Central memory CD4-positive, alpha-beta T cell (primary cell): Measurements from ENCODE around the gene DNAH9.

Source experiments
- DNase-seq: peaks from one replicate; pipeline ENCODE4 v3.0.0; 2022

The DNAH9 gene

GRCh38 chr17:11780621-11781020 lies 182.4 kb downstream of the DNAH9 start:
- no peak for DNase-seq

DNA sequence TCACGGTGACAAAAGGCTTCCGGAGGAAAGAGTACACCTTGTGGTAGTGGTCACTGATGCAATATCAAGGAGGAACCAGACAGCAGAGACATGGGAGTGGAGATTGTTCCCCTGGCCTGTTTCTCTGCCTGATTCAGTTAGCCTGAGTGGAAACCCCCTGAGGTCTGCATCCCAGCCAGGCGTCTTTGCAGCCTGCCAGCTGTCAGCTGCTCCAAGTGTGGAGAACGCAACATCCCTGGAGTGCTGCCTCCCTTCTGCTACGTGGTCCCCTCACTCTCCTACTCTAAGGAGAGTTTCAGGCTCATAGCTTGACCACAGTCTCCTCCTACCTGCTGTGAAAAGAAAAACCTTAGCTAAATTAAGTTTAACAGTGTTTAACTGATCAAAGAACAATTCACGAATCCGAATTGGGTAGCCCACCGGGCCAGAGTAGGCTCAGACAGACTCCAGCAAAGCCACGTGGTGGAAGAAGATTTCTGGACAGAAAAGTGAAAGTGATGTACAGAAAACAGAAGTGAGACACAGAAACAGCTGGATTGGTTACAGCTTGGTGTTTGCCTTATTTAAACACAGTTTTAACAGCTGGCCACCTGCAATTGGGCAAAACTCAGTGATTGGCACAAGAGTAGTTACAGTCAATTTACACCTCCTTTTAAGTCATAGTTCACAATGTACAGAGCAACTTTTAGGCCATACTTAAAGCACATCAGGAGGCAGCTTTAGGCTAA lies 188.6 kb downstream of the DNAH9 start:
- DNase-seq: no peak

DNA sequence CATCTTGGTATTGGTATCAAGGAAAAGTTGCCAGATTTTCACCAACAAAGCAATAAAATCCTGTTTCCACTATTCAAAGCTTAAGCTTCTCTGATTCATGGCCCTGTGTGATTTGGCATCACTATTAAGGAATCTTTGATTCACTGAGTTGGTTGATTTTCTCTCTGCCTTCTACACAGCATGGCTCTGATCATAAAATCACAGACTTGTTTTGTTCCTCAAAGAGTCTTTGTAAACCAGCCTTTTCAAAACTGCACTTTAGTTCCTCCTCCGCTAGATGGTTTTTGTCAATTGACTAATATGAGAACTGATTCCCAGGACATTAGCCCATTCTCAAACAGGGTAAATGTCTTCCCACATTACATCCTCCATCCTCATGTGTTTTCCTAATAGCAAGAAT lies 197.6 kb downstream of the DNAH9 start:
- no peak for DNase-seq

GRCh38 chr17:11797803-11798202 lies 199.5 kb downstream of the DNAH9 start:
- no peak for DNase-seq

DNA sequence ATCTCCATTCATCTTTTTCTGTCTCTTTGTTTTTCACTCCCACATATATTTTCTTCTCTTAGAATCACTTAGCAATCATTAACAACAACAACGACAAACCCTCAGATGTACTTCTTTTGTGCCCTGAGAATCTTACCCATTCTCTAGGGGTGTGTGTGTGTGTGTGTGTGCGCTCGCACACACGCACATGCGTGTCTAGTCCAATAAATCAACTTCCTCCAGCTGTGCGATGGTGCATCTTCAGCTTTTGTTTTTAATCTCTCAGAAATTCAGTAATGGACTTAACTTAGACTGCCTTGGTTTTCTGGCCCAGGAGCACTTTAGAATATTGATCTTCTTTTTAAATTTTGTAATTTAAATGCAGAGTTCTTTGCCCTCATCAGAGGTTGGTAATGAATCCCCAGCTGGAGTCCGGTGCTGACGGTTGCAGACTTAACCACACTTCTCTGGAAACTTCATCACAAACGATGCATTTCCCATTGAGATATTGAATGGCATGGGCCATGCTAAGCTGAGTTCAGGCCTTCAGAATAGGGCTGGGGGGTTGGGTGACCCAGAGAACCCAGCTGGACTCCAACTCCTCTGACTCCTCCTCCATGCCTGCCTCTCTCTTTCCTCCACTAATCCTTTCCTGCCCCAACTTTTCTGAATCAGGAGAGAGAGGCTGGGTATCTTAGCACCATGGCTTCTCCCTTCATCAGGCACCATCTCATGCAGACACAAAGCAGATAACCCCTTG lies 205.1 kb downstream of the DNAH9 start:
- DNase-seq: no peak

DNA sequence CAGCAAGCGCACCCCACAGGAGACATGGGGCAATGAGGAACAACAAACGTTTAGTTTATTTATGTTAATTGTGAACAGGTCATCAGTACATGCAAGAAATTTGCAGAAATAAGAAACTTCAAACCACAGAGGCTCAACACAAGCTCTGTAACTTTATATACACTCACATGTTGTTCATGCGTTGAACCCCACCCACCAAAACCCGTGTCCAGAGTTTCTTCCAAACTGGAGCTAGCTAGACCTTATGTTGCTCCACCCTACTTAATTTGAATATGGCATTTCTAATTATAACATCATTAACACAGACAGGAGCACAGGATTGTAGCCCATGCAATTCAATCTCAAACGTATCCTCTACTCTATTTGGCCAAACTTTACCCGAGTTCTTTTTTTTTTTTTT lies 206.9 kb downstream of the DNAH9 start:
- no peak for DNase-seq

DNA sequence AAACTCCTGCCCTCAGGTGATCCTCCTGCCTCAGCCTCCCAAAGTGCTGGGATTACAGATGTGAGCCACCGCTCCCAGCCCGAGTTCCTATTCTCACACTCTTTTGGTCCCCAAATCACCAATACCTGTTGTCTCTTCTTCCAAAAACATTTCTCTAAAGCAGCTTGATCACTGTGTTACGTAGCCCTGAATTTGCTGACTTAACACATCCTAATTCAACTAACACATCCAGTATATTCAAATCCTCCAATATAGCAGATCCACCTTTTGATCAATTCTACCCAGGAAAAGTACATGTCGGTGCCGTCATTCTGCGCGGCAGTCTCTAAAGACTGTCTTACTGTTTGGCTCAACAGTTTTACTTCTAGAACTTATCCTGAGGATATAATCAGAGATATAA lies 207.7 kb downstream of the DNAH9 start:
- DNase-seq: no peak

DNA sequence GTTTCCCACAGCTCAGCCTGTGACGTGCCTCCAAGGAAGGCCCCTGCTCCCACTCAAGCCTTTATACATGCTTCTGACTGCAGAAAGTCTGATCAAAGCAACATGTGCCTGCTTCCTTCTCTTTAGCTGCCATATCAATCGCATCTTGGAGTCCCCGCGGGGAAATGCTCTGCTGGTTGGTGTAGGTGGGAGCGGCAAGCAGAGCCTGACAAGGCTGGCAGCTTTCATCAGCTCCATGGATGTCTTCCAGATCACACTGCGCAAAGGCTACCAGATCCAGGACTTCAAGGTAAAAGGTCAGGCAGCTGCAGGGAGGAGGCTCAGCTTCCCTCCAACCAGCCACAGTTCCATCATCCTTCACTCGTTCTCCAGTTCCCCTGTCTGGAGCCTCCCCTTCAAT lies 209.3 kb downstream of the DNAH9 start:
- DNase-seq: no peak

DNA sequence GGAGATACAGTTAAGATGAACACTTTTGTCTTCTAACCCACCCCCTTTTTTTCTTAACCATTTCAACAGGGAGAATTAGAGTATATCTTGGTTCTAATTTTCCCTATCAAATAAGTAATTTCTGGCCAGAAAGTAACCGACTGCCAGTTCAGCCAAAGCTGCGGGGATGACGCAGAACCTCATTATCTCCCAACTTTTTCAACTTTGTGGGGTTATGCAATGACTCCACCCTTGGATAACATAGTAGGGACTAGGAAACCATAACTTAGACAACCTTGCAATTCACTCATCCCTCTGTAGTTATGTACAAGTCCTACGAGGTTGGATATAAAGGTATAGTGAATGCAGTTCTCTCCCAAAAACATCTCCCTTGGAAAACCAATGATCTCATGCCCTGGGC lies 215.0 kb downstream of the DNAH9 start:
- DNase-seq: no peak

DNA sequence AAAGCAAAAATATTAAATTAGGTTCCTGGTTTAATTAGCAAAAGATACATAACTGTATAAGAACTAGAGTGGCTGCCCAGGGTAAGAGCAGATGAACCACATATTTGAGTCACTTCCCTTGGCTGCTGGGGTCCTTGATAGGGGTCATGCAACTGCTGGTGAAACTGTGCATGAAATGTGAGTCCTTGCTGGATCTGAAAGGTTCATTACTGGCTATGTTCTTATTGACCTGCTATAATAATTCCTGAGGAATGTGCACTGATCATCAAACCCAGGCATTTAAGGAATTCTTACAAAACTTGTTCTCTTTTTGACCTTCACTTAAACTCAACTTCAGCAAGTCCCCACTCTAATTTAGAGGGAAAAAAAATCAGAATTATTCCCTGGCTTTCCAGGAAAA lies 215.6 kb downstream of the DNAH9 start:
- DNase-seq: no peak

GRCh38 chr17:11814655-11815262 lies 216.5 kb downstream of the DNAH9 start:
- DNase-seq: no peak

DNA sequence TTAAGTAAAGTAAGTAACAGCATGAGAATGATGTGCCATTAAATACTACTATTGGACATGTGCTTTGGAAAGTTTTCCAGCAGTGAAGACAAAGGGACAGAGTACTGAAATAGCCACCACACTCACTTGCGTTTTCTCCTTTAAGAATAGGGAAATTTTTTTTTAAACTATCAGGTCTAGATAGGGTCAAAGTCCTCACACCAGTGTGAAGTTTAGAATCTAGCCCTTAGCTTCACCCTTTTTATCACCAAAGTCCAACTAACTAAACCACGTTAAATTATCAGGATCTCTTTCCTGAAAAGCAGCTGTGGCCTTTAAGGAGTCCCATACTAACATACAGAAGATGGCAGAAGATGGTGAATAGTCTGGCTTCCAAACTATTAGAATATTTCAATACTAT lies 218.1 kb downstream of the DNAH9 start:
- no peak for DNase-seq

DNA sequence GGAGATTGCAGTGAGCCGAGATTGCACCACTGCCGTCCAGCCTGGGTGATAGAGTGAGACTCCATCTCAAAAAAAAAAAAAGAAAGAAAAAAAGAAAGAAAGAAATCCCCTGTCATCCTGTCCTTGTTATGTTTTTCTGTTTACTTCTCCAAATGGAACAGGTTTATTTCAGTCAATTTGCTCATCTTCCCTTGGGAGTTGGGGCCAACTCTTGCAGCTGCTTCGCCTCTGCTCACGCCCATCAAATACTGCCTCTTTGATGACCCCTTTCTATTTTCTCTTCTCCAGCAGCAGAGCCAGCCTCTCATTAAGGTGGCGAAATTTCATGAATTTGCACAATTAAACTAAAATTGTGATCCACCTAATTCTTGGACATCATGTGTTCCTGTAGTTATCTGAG lies 225.6 kb downstream of the DNAH9 start:
- no peak for DNase-seq

DNA sequence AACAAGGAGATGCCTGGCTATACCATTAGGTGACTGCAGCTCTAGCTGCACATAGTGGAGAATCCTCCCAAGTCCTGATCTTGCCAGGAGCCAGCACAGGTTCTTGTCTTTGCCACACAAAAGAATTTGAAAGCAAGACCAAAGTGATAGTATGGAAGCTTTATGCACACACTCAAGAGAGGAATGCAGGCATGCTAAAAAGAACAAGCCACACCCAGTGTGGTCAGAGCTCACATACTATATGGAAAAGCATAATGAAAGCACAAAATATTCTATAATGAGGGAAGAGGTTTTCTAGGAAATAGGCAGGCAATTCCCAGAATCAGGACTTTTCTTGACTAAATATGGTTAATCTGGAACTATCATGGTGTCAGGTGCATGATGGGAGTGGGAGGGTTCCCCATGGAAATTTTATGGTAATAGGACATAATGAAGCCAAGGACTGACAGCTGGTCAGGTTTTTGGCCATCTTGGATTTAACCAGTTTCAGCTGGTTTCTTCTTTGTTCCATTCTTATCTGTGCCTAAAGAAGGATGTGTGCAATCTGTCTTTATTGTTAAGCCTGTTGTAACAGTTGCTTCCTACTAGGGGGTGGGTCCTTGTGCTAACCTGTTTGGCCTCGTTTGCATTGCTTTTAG lies 227.4 kb downstream of the DNAH9 start:
- no peak for DNase-seq

DNA sequence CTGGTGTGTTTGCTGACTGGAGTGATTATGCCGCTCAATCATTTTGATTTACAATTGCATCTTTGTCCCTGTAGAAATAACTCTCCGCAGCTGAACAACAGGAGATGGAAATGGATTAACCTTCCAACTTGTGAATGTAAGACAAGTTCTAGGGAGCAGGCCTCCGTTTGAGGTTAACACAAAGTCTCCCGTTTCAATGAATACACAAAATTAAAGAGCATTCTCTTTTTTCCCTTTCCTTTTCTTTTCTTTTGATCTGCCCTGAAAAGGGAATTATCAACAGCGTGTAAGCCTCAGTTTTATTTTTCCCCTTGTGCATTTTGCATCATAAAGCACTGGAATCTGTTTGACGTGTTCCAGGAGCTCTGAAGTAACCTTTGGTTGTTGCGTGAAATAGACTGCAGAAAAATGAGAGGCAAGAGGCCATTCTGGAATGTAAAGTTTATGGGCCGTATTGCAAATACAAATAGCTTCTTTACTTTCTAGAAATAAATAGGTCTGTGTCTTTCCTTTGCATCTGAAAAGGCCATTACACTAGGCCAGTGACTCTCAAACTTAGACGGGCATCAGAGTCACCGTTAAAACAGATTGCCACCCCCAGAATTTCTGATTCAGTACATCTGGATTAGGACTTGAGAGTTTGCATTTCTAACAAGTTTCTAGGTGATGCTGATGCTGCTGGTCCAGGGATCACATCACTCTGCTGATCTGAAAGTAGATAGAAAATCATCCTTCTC lies 234.3 kb downstream of the DNAH9 start:
- DNase-seq: no peak

DNA sequence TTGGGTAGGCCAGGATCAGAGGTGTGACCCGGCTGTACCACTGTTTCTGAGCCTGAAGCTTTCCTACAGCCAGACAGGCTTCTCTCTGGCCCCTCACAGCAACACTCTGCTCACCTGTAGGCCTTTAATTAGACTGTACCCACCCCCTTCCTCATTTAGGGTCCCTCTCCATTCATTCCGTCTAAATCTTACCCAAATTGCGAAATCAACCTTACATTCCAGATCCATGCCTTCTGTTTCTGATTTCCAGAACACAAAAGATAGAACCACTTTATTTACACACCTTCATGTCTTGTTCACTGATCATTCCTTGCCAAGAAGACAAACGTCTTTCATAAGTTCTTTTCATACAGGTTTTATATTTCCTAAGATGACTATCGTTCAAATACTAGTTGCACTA lies 238.2 kb downstream of the DNAH9 start:
- no peak for DNase-seq

GRCh38 chr17:11840052-11840451 lies 241.8 kb downstream of the DNAH9 start:
- no peak for DNase-seq

DNA sequence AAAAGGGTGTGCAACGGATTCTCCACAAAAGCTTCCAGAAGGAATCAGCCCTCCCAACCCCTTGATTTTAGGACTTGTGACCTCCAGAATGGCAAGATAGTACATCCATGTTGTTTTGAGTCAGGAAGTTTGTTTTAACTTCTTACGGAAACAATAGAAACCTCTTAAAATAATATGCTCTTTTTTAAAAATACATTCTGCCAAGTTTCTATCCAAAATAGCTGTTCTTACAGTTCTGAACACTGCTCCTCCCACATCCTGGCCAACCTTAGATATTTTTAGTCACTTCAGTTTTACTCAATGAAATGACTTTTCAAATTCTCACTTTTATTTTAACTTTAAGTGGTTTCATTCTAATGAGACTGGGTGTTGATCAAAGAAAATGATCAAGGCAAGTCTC lies 242.6 kb downstream of the DNAH9 start:
- DNase-seq: no peak

- no peak for DNase-seq
Measured at GRCh38 chr17:11848330-11848729, 250.1 kb downstream of the DNAH9 start.

- DNase-seq: no peak
Measured at GRCh38 chr17:11852231-11852630, 254.0 kb downstream of the DNAH9 start.

DNA sequence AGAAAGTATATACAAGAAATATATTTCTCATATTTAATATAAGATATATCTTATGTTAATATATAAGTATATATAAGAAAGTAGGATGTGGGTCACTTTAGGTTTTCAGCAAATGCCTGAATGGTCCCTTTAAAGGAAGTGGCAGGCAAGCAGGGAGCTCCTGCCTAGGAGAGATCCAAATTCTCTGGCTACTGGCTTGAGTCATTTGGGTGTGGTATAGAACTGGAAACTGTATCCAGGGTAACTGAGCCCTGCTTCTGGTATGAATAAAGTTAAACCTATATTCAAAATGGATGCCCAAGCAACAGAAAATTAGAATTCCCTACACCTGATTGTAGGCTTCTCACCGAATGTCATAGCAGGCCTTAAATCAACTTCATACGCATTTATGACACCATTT lies 254.6 kb downstream of the DNAH9 start:
- no peak for DNase-seq

DNA sequence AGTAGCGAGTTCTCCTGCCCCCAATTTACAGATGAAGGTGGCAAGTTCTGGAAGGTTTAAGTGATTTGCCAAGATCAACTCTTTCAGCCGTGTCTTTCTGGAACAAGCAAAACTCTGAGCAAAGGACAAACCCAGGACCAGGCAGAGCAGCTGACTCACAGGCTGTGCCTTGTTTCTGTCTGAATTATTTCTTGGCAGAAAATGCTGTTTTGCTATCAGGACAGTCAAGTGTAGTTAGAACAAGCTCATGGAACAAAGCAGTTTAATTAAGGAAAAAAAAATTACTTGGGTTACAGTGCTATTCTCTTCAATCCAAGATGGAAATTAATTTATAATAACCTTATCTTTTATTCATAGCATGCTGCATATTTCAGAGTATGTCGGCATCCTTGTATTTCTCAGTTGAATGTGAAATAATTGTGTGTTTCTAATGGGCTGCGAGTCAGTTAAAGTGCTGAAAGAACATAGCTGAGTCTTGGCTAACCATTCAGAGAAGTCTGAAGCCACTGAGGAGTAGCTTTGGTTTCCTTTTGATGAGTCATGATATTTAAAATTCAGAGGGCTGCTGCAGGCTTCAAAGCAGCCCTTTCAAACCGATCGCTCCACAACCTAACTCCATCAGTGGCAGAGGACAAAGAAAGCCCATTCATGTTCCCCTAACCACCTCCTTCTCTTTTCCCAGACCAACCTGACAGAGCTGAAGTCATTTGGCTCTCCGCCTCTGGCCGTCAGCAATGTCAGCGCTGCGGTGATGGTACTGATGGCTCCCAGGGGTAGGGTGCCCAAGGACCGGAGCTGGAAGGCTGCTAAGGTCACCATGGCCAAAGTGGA lies 255.3 kb downstream of the DNAH9 start:
- DNase-seq: no peak
